Spleen (tissue), 11 donors: ENCODE measurements around the gene FAAP24. TPM values are rescaled to one million over a fixed set of nuclear protein-coding genes. Genes with fewer than 3 reads are reported as not detected.
"Not testable (repeated sequence)": the region's sequence is repeated elsewhere in the genome, so short reads cannot be mapped to it uniquely, and the experiment has no call there.

Source experiments
- DNase-seq: peaks from one replicate; pipeline ENCODE4 v3.0.0-alpha.2; 2020
- H3K27ac ChIP-seq, 8 donors: fragments of 200-600 bp; sonication (generic) in 7 of 8; 1 replicate in 4 of 8; 2 replicates in 4 of 8; pipeline versions ENCODE4 v1.5.0 to v1.8.0; 2016 to 2021; ENCODE audit warnings: inconsistent platforms in 4 of 8, mild to moderate bottlenecking in 4 of 8, moderate library complexity in 1 of 8
- H3K27me3 ChIP-seq, 7 donors: fragments of 200-600 bp; sonication (generic) in 6 of 7; replicated peaks in 1 of 7; 1 replicate in 4 of 7; 2 replicates in 3 of 7; pipeline versions ENCODE4 v1.5.0 to v1.8.0; 2016 to 2021; ENCODE audit warnings: inconsistent platforms in 3 of 7, mild to moderate bottlenecking in 1 of 7
- H3K36me3 ChIP-seq, 6 donors: fragments of 200-600 bp; sonication (generic) in 5 of 6; 1 replicate in 4 of 6; 2 replicates in 2 of 6; pipeline versions ENCODE4 v1.5.0 to v1.8.0; 2016 to 2021; ENCODE audit warnings: inconsistent platforms in 2 of 6
- H3K4me1 ChIP-seq, 6 donors: fragments of 200-600 bp; sonication (generic) in 5 of 6; 1 replicate in 3 of 6; 2 replicates in 3 of 6; pipeline versions ENCODE4 v1.5.0 to v1.8.0; 2016 to 2021; ENCODE audit warnings: inconsistent platforms in 3 of 6
- H3K4me3 ChIP-seq, 8 donors: fragments of 200-600 bp; sonication (generic) in 7 of 8; 1 replicate in 4 of 8; 2 replicates in 4 of 8; pipeline versions ENCODE4 v1.5.0 to v1.8.0; 2016 to 2021; ENCODE audit warnings: inconsistent platforms in 4 of 8, mild to moderate bottlenecking in 4 of 8, moderate library complexity in 2 of 8
- H3K9me3 ChIP-seq, 8 donors: fragments of 200-600 bp; sonication (generic) in 7 of 8; 1 replicate in 4 of 8; 2 replicates in 4 of 8; pipeline versions ENCODE4 v1.5.0 to v1.8.0; 2016 to 2021; ENCODE audit warnings: inconsistent platforms in 4 of 8
- POLR2A ChIP-seq, 3 donors: fragments of 450-650 bp; IDR thresholded peaks; one replicate each; pipeline ENCODE4 v1.5.1; 2017; ENCODE audit warnings: antibody characterized with exemption in 3 of 3, mild to moderate bottlenecking in 1 of 3
- POLR2AphosphoS5 ChIP-seq, 3 donors: sonication (generic); formaldehyde crosslinking; IDR thresholded peaks; one replicate each; pipeline ENCODE4 v1.5.1; 2017; ENCODE audit warnings: antibody characterized with exemption in 3 of 3
- WGBS, 5 donors: extraction: QIAGEN DNeasy Blood & Tissue Kit in 3 of 5; methylation state at CpG; one replicate each; pipeline versions ENCODE4 v1.1.5 to v1.1.7; 2013 to 2018; 5-methylcytosine and 5-hydroxymethylcytosine counted together
- intact Hi-C: fragments of 100-400 bp; cut with DNase I; formaldehyde crosslinking; loops from one replicate; pipeline ENCODE4 v1.15.0; 2023; ENCODE audit warnings: low total_unique reads
- polyA plus RNA-seq, 3 donors: library from polyadenylated mRNA; stranded (reverse); fragments of 200-250 nt; gene quantifications; one replicate each; pipeline ENCODE4 v1.2.1, GENCODE V29; 2013
- total RNA-seq, 7 donors: library from RNA; depleted of rRNA in 3 of 7; stranded (reverse); fragments of >200 nt in 3 of 7; fragmentation: NEBNext Ultra II Directional in 4 of 7; extraction: Animal tissue kit (Norgen Biotek cat#: 25700) in 4 of 7; gene quantifications; one replicate each; pipeline versions ENCODE4 v1.1.0 to v1.2.1, GENCODE V29; 2016 to 2021
- TF ChIP-seq, protein P1 (sequence below), 11 experiments: fragments of 200-600 bp in 7 of 11; fragments of 450-650 bp in 4 of 11; sonication (generic) in 4 of 11; IDR thresholded peaks in 8 of 11; conservative IDR thresholded peaks in 3 of 11; 1 replicate in 7 of 11; 2 replicates in 4 of 11; pipeline versions ENCODE4 v1.4.0 to v1.8.0; 2016 to 2021; ENCODE audit warnings: antibody characterized with exemption in 11 of 11, inconsistent platforms in 4 of 11, mild to moderate bottlenecking in 1 of 11
- donor health status: healthy with polysubstance abuse.
- donor health status: DM: no; HTN: no; CAD: no; lungs with moderate emphysema.
- donor health status: DM: no; HTN: no; CAD: no.
- donor health status: Bipolar disorder and iron deficiency.
- donor health status: healthy.
- donor health status: DM: no; HTN: no; CAD: no.
- donor health status: DM: yes; HTN: yes; CAD: no.

Gene FAAP24
- total and polyA plus RNA-seq, 10 donors: 1.3 to 5.1 (median 2.4) TPM

GRCh38 chr19:32997716-32998355 lies 25.8 kb downstream of the FAAP24 start:
- Histone ChIP-seq H3K9me3 (no peaks in the 10 kb centered on the region), H3K4me1 (no peaks in the 10 kb centered on the region), H3K27ac (no peak overlapping the region), H3K36me3 (peaks cover 0 to 5% (median 0%) of the 10 kb centered on the region in 6 donors), H3K27me3 (no peaks in the 10 kb centered on the region), H3K4me3 (no peak overlapping the region)
- 78 to 93% (median 84%) methylated on average over 14 of the region's 14 CpGs for whole genome bisulfite sequencing, 5 donors
- DNase-seq: no peak
- TF ChIP-seq, protein P1, sequence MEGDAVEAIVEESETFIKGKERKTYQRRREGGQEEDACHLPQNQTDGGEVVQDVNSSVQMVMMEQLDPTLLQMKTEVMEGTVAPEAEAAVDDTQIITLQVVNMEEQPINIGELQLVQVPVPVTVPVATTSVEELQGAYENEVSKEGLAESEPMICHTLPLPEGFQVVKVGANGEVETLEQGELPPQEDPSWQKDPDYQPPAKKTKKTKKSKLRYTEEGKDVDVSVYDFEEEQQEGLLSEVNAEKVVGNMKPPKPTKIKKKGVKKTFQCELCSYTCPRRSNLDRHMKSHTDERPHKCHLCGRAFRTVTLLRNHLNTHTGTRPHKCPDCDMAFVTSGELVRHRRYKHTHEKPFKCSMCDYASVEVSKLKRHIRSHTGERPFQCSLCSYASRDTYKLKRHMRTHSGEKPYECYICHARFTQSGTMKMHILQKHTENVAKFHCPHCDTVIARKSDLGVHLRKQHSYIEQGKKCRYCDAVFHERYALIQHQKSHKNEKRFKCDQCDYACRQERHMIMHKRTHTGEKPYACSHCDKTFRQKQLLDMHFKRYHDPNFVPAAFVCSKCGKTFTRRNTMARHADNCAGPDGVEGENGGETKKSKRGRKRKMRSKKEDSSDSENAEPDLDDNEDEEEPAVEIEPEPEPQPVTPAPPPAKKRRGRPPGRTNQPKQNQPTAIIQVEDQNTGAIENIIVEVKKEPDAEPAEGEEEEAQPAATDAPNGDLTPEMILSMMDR (IDR thresholded peaks at IDR 0.05 in 8 of 11, conservative IDR thresholded peaks at IDR 0.05 in 3 of 11): no peak
- TF ChIP-seq POLR2A (IDR thresholded peaks at IDR 0.05) (no peak), POLR2AphosphoS5 (IDR thresholded peaks at IDR 0.05) (no peak)
- intact Hi-C loops: no loop called here

- TF ChIP-seq, protein P1 (IDR thresholded peaks at IDR 0.05 in 8 of 11, conservative IDR thresholded peaks at IDR 0.05 in 3 of 11): no peak
- TF ChIP-seq POLR2A (IDR thresholded peaks at IDR 0.05) (no peak), POLR2AphosphoS5 (IDR thresholded peaks at IDR 0.05) (no peak)
- peaks cover 0 to 5% (median 0%) of the 10 kb centered on the region in 6 donors for H3K36me3 ChIP-seq
- no peaks in the 10 kb centered on the region for H3K4me1 ChIP-seq
- H3K4me3 ChIP-seq: no peak overlapping the region
- no peaks in the 10 kb centered on the region for H3K9me3 ChIP-seq
- no peaks in the 10 kb centered on the region for H3K27me3 ChIP-seq
- intact Hi-C loops: no loop called here
- no peak for DNase-seq
- H3K27ac ChIP-seq: no peak overlapping the region
- 70 to 85% (median 75%) methylated on average over 3 of the region's 3 CpGs for WGBS, 5 donors
Measured at GRCh38 chr19:32998722-32999121, 26.7 kb downstream of the FAAP24 start.

DNA sequence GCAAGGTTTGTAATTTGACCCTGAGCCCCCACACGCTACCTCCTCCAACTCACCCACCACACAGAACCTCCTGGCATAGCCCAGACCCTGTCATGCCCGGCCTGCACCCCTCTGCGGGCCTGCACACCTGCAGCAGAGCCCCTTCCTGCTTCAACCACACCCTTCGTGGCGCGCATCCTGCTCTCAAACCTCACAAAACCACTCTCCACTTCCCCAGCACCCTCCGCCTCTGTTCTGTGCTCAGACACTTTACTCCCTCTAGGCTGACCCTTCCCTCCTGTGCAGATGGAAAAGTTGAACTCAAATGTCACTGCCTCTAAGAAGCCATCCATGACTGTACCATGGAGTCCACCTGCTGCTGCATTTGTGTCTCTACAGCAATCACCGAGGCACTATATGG lies 28.5 kb downstream of the FAAP24 start:
- peaks cover 0 to 5% (median 0%) of the 10 kb centered on the region in 6 donors for H3K36me3 ChIP-seq
- no peaks in the 10 kb centered on the region for H3K4me1 ChIP-seq
- DNase-seq: no peak
- no peak overlapping the region for H3K27ac ChIP-seq
- no peaks in the 10 kb centered on the region for H3K9me3 ChIP-seq
- intact Hi-C loops: no loop called here
- TF ChIP-seq POLR2A (IDR thresholded peaks at IDR 0.05): no peak
- TF ChIP-seq, protein P1 (IDR thresholded peaks at IDR 0.05 in 8 of 11, conservative IDR thresholded peaks at IDR 0.05 in 3 of 11): no peak
- no peak for TF ChIP-seq POLR2AphosphoS5 (IDR thresholded peaks at IDR 0.05)
- WGBS, 5 donors: 61 to 71% (median 62%) methylated on average over 8 of the region's 8 CpGs
- no peak overlapping the region for H3K4me3 ChIP-seq
- H3K27me3 ChIP-seq: no peaks in the 10 kb centered on the region

DNA sequence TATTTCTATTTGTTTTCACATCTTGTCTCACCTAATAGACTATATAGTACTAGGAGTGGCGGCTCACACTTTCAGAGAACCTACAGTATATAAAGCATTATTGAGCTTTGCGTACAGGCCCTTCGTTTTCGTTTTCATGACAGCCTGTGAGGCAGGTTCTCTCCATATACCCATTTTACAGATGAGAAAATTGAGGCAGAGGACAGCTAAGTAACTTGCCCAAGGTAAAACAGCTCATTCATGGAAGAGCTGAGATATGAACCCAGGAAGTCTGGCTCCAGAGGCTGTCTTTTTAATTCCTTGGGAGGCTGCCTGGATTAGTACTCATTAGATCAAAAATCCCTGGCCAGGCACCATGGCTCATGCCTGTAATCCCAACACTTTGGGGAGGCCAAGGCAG lies 28.9 kb downstream of the FAAP24 start:
- H3K4me1 ChIP-seq: no peaks in the 10 kb centered on the region
- no peaks in the 10 kb centered on the region for H3K9me3 ChIP-seq
- H3K36me3 ChIP-seq: peaks cover 0 to 5% (median 0%) of the 10 kb centered on the region in 6 donors
- DNase-seq: no peak
- TF ChIP-seq POLR2A (IDR thresholded peaks at IDR 0.05): no peak
- TF ChIP-seq, protein P1 (IDR thresholded peaks at IDR 0.05 in 8 of 11, conservative IDR thresholded peaks at IDR 0.05 in 3 of 11): no peak
- TF ChIP-seq POLR2AphosphoS5 (IDR thresholded peaks at IDR 0.05): no peak
- H3K27ac ChIP-seq: no peak overlapping the region
- no peaks in the 10 kb centered on the region for H3K27me3 ChIP-seq
- intact Hi-C loops: no loop called here
- WGBS, 5 donors: 86 to 96% (median 92%) methylated on average over 4 of the region's 4 CpGs
- H3K4me3 ChIP-seq: no peak overlapping the region

GRCh38 chr19:33002126-33002865 lies 30.3 kb downstream of the FAAP24 start:
- intact Hi-C loops, H3K4me3 ChIP-seq, H3K27me3 ChIP-seq, DNase-seq, H3K4me1 ChIP-seq, H3K36me3 ChIP-seq, H3K9me3 ChIP-seq, H3K27ac ChIP-seq: not testable (repeated sequence)
- WGBS, 5 donors: 83 to 92% (median 87%) methylated on average over 11 to 15 of the region's 15 CpGs

DNA sequence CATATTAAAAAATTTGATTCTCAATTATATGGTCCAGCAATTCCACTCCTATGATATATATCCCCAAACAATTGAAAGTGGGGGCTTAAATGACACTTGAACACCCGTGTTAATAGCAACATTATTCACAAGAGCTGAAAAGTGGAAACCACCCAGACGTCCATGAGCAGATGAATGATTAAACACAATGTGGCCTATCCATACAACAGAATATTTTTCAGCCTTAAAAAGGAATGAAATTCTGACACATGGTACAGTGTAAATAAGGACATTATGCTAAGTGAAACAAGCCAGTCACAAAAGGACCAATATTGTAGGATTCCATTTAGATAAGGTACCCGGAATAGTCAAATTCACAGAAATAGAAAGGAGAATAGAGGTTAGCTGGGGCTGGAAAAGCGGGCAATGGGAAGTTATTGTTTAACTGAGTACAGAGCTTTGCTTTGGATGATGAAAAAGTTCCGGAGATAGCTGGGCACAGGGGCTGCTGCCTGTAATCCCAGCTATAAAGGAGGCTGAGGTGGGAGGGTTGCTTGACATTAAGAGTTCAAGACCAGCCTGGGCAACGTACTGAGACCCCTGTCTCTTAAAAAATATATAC lies 31.5 kb downstream of the FAAP24 start:
- H3K27me3 ChIP-seq, H3K9me3 ChIP-seq, H3K36me3 ChIP-seq, DNase-seq, H3K4me3 ChIP-seq, intact Hi-C loops, H3K27ac ChIP-seq, H3K4me1 ChIP-seq: not testable (repeated sequence)
- WGBS, 5 donors: 71 to 86% (median 82%) methylated on average over 6 of the region's 6 CpGs
